SK-N-SH (cell line): ENCODE data around the gene THTPA. TPM values are rescaled to one million over a fixed set of nuclear protein-coding genes. Genes with fewer than 3 reads are reported as not detected.

Experiments used
- CTCF ChIA-PET: fragments of 300-600, 350-600 bp; formaldehyde crosslinking; extraction: SDS; loops from one replicate; lab custom pipeline; 2021; lab: Yijun Ruan, JAX
- POLR2A ChIA-PET: fragments of 350-600 bp; sonication (Branson Sonifier 250); formaldehyde crosslinking; extraction: SDS; loops from one replicate; lab custom pipeline; 2020; ENCODE audit warnings: antibody characterized with exemption, inconsistent platforms; lab: Yijun Ruan, JAX
- DNase-seq: peaks from one replicate; pipeline ENCODE4 v3.0.0; 2012
- H2AFZ ChIP-seq: fragments of 200-600 bp; sonication (generic); 2 replicates; pipeline ENCODE4 v1.8.1; 2016; ENCODE audit warnings: antibody characterized with exemption, mild to moderate bottlenecking, low read depth
- H3F3A ChIP-seq: fragments of 200-600 bp; sonication (generic); replicated peaks from 2 replicates; pipeline ENCODE3; 2016; ENCODE audit warnings: antibody characterized with exemption, mild to moderate bottlenecking; ENCODE audit not compliant: insufficient read depth
- H3K27ac ChIP-seq, 2 experiments: fragments of 200-500 bp in 1 of 2; fragments of 200-600 bp in 1 of 2; sonication (Bioruptor generic) in 1 of 2; sonication (generic), shearing (Covaris generic) in 1 of 2; 2 replicates each; pipeline versions ENCODE4 v1.5.1 to v1.6.1; 2014 to 2016; ENCODE audit warnings: low read depth in 2 of 2, inconsistent platforms in 1 of 2, low read length in 1 of 2, mild to moderate bottlenecking in 1 of 2, mixed read lengths in 1 of 2
- H3K27me3 ChIP-seq: fragments of 200-600 bp; sonication (generic), shearing (Covaris generic); 2 replicates; pipeline ENCODE4 v1.6.1; 2016; ENCODE audit warnings: mixed run types; ENCODE audit not compliant: insufficient read depth
- H3K36me3 ChIP-seq, 2 experiments: fragments of 200-500 bp in 1 of 2; fragments of 200-600 bp in 1 of 2; sonication (Bioruptor generic) in 1 of 2; sonication (generic) in 1 of 2; replicated peaks in 1 of 2; 2 replicates each; pipeline versions ENCODE3 to v1.5.1; 2014 to 2016; ENCODE audit warnings: low read length in 1 of 2, mild to moderate bottlenecking in 1 of 2; ENCODE audit not compliant: insufficient read depth in 2 of 2, control insufficient read depth in 1 of 2
- H3K4me1 ChIP-seq, 2 experiments: fragments of 200-500 bp in 1 of 2; fragments of 200-600 bp in 1 of 2; sonication (Bioruptor generic) in 1 of 2; sonication (generic), shearing (Covaris generic) in 1 of 2; 2 replicates each; pipeline versions ENCODE4 v1.5.1 to v1.6.1; 2014 to 2016; ENCODE audit warnings: low read depth in 1 of 2, low read length in 1 of 2, mixed run types in 1 of 2; ENCODE audit not compliant: insufficient read depth in 2 of 2, control insufficient read depth in 1 of 2
- H3K4me2 ChIP-seq: fragments of 200-600 bp; sonication (generic), shearing (Covaris generic); 2 replicates; pipeline ENCODE4 v1.6.1; 2017; ENCODE audit warnings: mixed run types
- H3K4me3 ChIP-seq, 2 experiments: fragments of 200-500 bp in 1 of 2; fragments of 200-600 bp in 1 of 2; sonication (Bioruptor generic) in 1 of 2; sonication (generic), shearing (Covaris generic) in 1 of 2; 2 replicates each; pipeline versions ENCODE4 v1.5.1 to v1.8.1; 2014 to 2016; ENCODE audit warnings: low read depth in 2 of 2, inconsistent platforms in 1 of 2, low read length in 1 of 2, mild to moderate bottlenecking in 1 of 2, mixed read lengths in 1 of 2, moderate library complexity in 1 of 2
- H3K79me2 ChIP-seq: fragments of 200-600 bp; sonication (generic); 2 replicates; pipeline ENCODE4 v1.8.1; 2017; ENCODE audit warnings: mild to moderate bottlenecking; ENCODE audit not compliant: insufficient read depth
- H3K9ac ChIP-seq: fragments of 200-600 bp; sonication (generic); 2 replicates; pipeline ENCODE4 v1.6.1; 2017; ENCODE audit warnings: mixed run types
- H3K9me2 ChIP-seq: fragments of 200-600 bp; sonication (generic); 2 replicates; pipeline ENCODE4 v1.6.1; 2017; ENCODE audit warnings: mixed run types
- H3K9me3 ChIP-seq: fragments of 200-600 bp; sonication (generic); 2 replicates; pipeline ENCODE4 v1.6.1; 2017; ENCODE audit warnings: mixed run types, mild to moderate bottlenecking, moderate library complexity
- H4K20me1 ChIP-seq: fragments of 200-600 bp; sonication (generic); 2 replicates; pipeline ENCODE4 v1.6.1; 2017; ENCODE audit warnings: mild to moderate bottlenecking, mixed run types; ENCODE audit not compliant: insufficient read depth
- CTCF ChIP-seq: fragments of 200-600 bp; sonication (generic); IDR thresholded peaks from 2 replicates; pipeline ENCODE4 v1.6.1; 2017; ENCODE audit warnings: antibody characterized with exemption, mild to moderate bottlenecking, moderate library complexity
- FOSL2 ChIP-seq: IDR thresholded peaks from 2 replicates; pipeline ENCODE4 v1.4.0; 2012; ENCODE audit warnings: low read depth, mild to moderate bottlenecking, moderate library complexity, borderline replicate concordance
- FOXM1 ChIP-seq: IDR thresholded peaks from 2 replicates; pipeline ENCODE4 v1.4.0; 2012; ENCODE audit warnings: low read depth, mild to moderate bottlenecking
- IRF3 ChIP-seq: fragments of 150-350 bp; IDR thresholded peaks from 2 replicates; pipeline ENCODE4 v1.6.1; 2016; ENCODE audit warnings: mild to moderate bottlenecking, low read depth, low read length
- MAX ChIP-seq: IDR thresholded peaks from 2 replicates; pipeline ENCODE4 v1.4.0; 2012; ENCODE audit warnings: low read depth
- MEF2A ChIP-seq: IDR thresholded peaks from 2 replicates; pipeline ENCODE4 v1.4.0; 2012; ENCODE audit warnings: low read depth, borderline replicate concordance
- MXI1 ChIP-seq: IDR thresholded peaks from 2 replicates; pipeline ENCODE4 v1.6.1; 2012; ENCODE audit warnings: mild to moderate bottlenecking, low read depth, low read length, improper control_type of control experiment
- NRF1 ChIP-seq: IDR thresholded peaks from 2 replicates; pipeline ENCODE4 v1.6.1; 2012; ENCODE audit warnings: low read depth, mild to moderate bottlenecking, low read length
- PBX3 ChIP-seq: IDR thresholded peaks from 2 replicates; pipeline ENCODE4; 2012
- POLR2AphosphoS5 ChIP-seq: IDR thresholded peaks from 2 replicates; pipeline ENCODE4 v1.6.1; 2012; ENCODE audit warnings: low read depth, low read length
- RFX5 ChIP-seq: IDR thresholded peaks from 2 replicates; pipeline ENCODE4 v1.6.1; 2012; ENCODE audit warnings: mild to moderate bottlenecking, improper control_type of control experiment, low read length
- SIN3A ChIP-seq: IDR thresholded peaks from 2 replicates; pipeline ENCODE4 v1.6.1; 2012; ENCODE audit warnings: low read depth, mild to moderate bottlenecking, low read length, moderate library complexity, borderline replicate concordance
- TAF1 ChIP-seq: IDR thresholded peaks from 2 replicates; pipeline ENCODE4 v1.6.1; 2012; ENCODE audit warnings: low read depth, mild to moderate bottlenecking, low read length, moderate library complexity, borderline replicate concordance
- USF2 ChIP-seq: fragments of 150-350 bp; IDR thresholded peaks from 2 replicates; pipeline ENCODE4 v1.6.1; 2017; ENCODE audit warnings: antibody characterized with exemption, low read length, low read depth, borderline replicate concordance
- YY1 ChIP-seq: IDR thresholded peaks from 2 replicates; pipeline ENCODE4 v1.4.0; 2012; ENCODE audit warnings: low read depth, mild to moderate bottlenecking
- WGBS: methylation state at CpG from one replicate; pipeline ENCODE4 v1.1.6; 2017; ENCODE audit warnings: low lambda C conversion rate; 5-methylcytosine and 5-hydroxymethylcytosine counted together
- polyA plus RNA-seq, 3 experiments: library from polyadenylated mRNA; depleted of rRNA; stranded (reverse); fragments of >200 nt; gene quantifications; 2 replicates each; pipeline ENCODE4 v1.2.3, GENCODE V29; 2012

Gene THTPA
- polyA plus RNA-seq, 1 of the 3 experiments (the other 2 are of a cell fraction) = 16.3 TPM

- Histone ChIP-seq H2AFZ (no peak overlapping the region), H3K4me3 (no peak overlapping the region), H3K27me3 (no peaks in the 10 kb centered on the region), H3K4me1 (peaks cover 0 to 26% of the 10 kb centered on the region in 2 experiments; a peak in 2 of 4 replicates), H3K4me2 (no peak overlapping the region), H3K27ac (no peak overlapping the region), H3K9me2 (no peaks in the 10 kb centered on the region), H3F3A (no peaks in the 10 kb centered on the region), H3K9me3 (no peaks in the 10 kb centered on the region), H3K9ac (no peak overlapping the region), H3K79me2 (no peaks in the 10 kb centered on the region), H4K20me1 (no peaks in the 10 kb centered on the region), H3K36me3 (no peaks in the 10 kb centered on the region)
- WGBS = 84% methylated on average over 18 of the region's 18 CpGs
- DNase-seq = no peak
- TF ChIP-seq FOXM1 (no peak), CTCF (no peak), TAF1 (no peak), NRF1 (no peak), USF2 (no peak), YY1 (no peak), RFX5 (no peak), MXI1 (no peak), SIN3A (no peak), FOSL2 (no peak), MAX (no peak), MEF2A (no peak), POLR2AphosphoS5 (no peak), PBX3 (no peak), IRF3 (no peak)
- CTCF ChIA-PET = interaction anchor here (1.3 to 6.0 kb wide), 6 partner anchors 9 to 70 kb away, joined by 5 to 87 read pairs (median 18); no protein-coding TSS in a partner anchor
- POLR2A ChIA-PET = interaction anchor here (0.6 kb wide), 1 partner anchor 10 kb away, joined by 3 read pairs; no protein-coding TSS in a partner anchor
Observed at GRCh38 chr14:23548351-23549318, 7.4 kb upstream of the THTPA start.
